Rectal smooth muscle tissue (tissue), 1 donor: ENCODE results near the gene KRTAP4-1.
"Not testable (repeated sequence)": the region's sequence is repeated elsewhere in the genome, so short reads cannot be mapped to it uniquely, and the experiment has no call there.

ENCODE experiments used
- H3K27ac ChIP-seq: one replicate; pipeline ENCODE4 v1.7.0; 2013; ENCODE audit warnings: low read depth, low read length, inconsistent platforms
- H3K27me3 ChIP-seq: one replicate; pipeline ENCODE4 v1.7.0; 2013; ENCODE audit warnings: low read length; ENCODE audit not compliant: control insufficient read depth, insufficient read depth
- H3K36me3 ChIP-seq: one replicate; pipeline ENCODE4 v1.7.0; 2013; ENCODE audit warnings: low read length; ENCODE audit not compliant: control insufficient read depth, insufficient read depth
- H3K4me1 ChIP-seq: one replicate; pipeline ENCODE4 v1.7.0; 2013; ENCODE audit warnings: low read length; ENCODE audit not compliant: control insufficient read depth, insufficient read depth
- H3K4me3 ChIP-seq: one replicate; pipeline ENCODE4 v1.7.0; 2013; ENCODE audit warnings: low read length
- H3K9ac ChIP-seq: one replicate; pipeline ENCODE4 v1.7.0; 2013; ENCODE audit warnings: low read length

The KRTAP4-1 gene

GRCh38 chr17:41190328-41190727, 5.6 kb upstream of the KRTAP4-1 start:
- H3K4me1 ChIP-seq: no peaks in the 10 kb centered on the region
- no peak overlapping the region for H3K27ac ChIP-seq
- H3K36me3 ChIP-seq: no peaks in the 10 kb centered on the region
- no peak overlapping the region for H3K4me3 ChIP-seq
- no peak overlapping the region for H3K9ac ChIP-seq
- no peaks in the 10 kb centered on the region for H3K27me3 ChIP-seq

- not testable (repeated sequence) for H3K27me3 ChIP-seq, H3K4me1 ChIP-seq, H3K4me3 ChIP-seq
Observed at GRCh38 chr17:41189837-41190318, 5.2 kb upstream of the KRTAP4-1 start, which contains the start of gene KRTAP9-1. Gene KRTAP9-1 (plus strand): TSS chr17:41189887. CDS start chr17:41189887, 0 bp downstream.

GRCh38 chr17:41186872-41187271, 2.2 kb upstream of the KRTAP4-1 start:
- Histone ChIP-seq H3K4me3 (no peak overlapping the region), H3K27me3 (no peaks in the 10 kb centered on the region), H3K36me3 (no peaks in the 10 kb centered on the region), H3K27ac (no peak overlapping the region), H3K9ac (no peak overlapping the region), H3K4me1 (no peaks in the 10 kb centered on the region)

More at GRCh38 chr17:41189837-41190318, 5.2 kb upstream of the KRTAP4-1 start, which contains the start of gene KRTAP9-1:
- H3K9ac ChIP-seq, H3K27ac ChIP-seq, H3K36me3 ChIP-seq: not testable (repeated sequence)

- no peak overlapping the region for H3K9ac ChIP-seq
- no peaks in the 10 kb centered on the region for H3K36me3 ChIP-seq
- H3K27ac ChIP-seq: no peak overlapping the region
- no peaks in the 10 kb centered on the region for H3K27me3 ChIP-seq
- H3K4me3 ChIP-seq: no peak overlapping the region
- H3K4me1 ChIP-seq: no peaks in the 10 kb centered on the region
Observed at GRCh38 chr17:41185001-41185400, 290 bp upstream of the KRTAP4-1 start.

- H3K9ac ChIP-seq: no peak overlapping the region
- H3K4me1 ChIP-seq: no peaks in the 10 kb centered on the region
- H3K27me3 ChIP-seq: no peaks in the 10 kb centered on the region
- H3K27ac ChIP-seq: no peak overlapping the region
- no peak overlapping the region for H3K4me3 ChIP-seq
- H3K36me3 ChIP-seq: no peaks in the 10 kb centered on the region
Observed at GRCh38 chr17:41178843-41179616, 5.7 kb downstream of the KRTAP4-1 start.

GRCh38 chr17:41178341-41178740, 6.4 kb downstream of the KRTAP4-1 start:
- Histone ChIP-seq H3K27ac (no peak overlapping the region), H3K9ac (no peak overlapping the region), H3K36me3 (no peaks in the 10 kb centered on the region), H3K4me1 (no peaks in the 10 kb centered on the region), H3K4me3 (no peak overlapping the region), H3K27me3 (no peaks in the 10 kb centered on the region)

- Histone ChIP-seq H3K27me3 (no peaks in the 10 kb centered on the region), H3K4me3 (no peak within 1 kb of the TSS), H3K27ac (no peak within 1 kb of the TSS), H3K36me3 (no peaks in the 10 kb centered on the region), H3K9ac (no peak within 1 kb of the TSS), H3K4me1 (no peaks in the 10 kb centered on the region)
Observed at GRCh38 chr17:41177727-41178271, 6.9 kb downstream of the KRTAP4-1 start, which contains the start of gene KRTAP4-2. Gene KRTAP4-2 (minus strand): TSS chr17:41178221. CDS start chr17:41178164, 57 bp downstream.

GRCh38 chr17:41176744-41177387, 7.8 kb downstream of the KRTAP4-1 start:
- Histone ChIP-seq H3K27me3 (no peaks in the 10 kb centered on the region), H3K4me1 (no peaks in the 10 kb centered on the region), H3K36me3 (no peaks in the 10 kb centered on the region), H3K27ac (no peak overlapping the region), H3K4me3 (no peak overlapping the region), H3K9ac (no peak overlapping the region)

GRCh38 chr17:41171886-41172285, 12.8 kb downstream of the KRTAP4-1 start:
- H3K4me1 ChIP-seq: no peaks in the 10 kb centered on the region
- H3K36me3 ChIP-seq: no peaks in the 10 kb centered on the region
- no peaks in the 10 kb centered on the region for H3K27me3 ChIP-seq
- H3K4me3 ChIP-seq: no peak overlapping the region
- no peak overlapping the region for H3K27ac ChIP-seq
- H3K9ac ChIP-seq: no peak overlapping the region

- Histone ChIP-seq H3K9ac (no peak within 1 kb of the TSS), H3K27ac (no peak within 1 kb of the TSS), H3K27me3 (no peaks in the 10 kb centered on the region), H3K4me1 (no peaks in the 10 kb centered on the region), H3K36me3 (no peaks in the 10 kb centered on the region), H3K4me3 (no peak within 1 kb of the TSS)
Observed at GRCh38 chr17:41168121-41168520, 16.6 kb downstream of the KRTAP4-1 start, which contains the start of gene KRTAP4-3. Gene KRTAP4-3 (minus strand): TSS chr17:41168221. CDS start chr17:41168172, 49 bp downstream.

- H3K36me3 ChIP-seq: no peaks in the 10 kb centered on the region
- H3K9ac ChIP-seq: no peak overlapping the region
- H3K4me3 ChIP-seq: no peak overlapping the region
- H3K4me1 ChIP-seq: no peaks in the 10 kb centered on the region
- no peaks in the 10 kb centered on the region for H3K27me3 ChIP-seq
- H3K27ac ChIP-seq: no peak overlapping the region
Observed at GRCh38 chr17:41167561-41167960, 17.1 kb downstream of the KRTAP4-1 start.

- Histone ChIP-seq H3K4me1 (no peaks in the 10 kb centered on the region), H3K36me3 (no peaks in the 10 kb centered on the region), H3K27me3 (no peaks in the 10 kb centered on the region), H3K27ac (no peak overlapping the region), H3K9ac (no peak overlapping the region), H3K4me3 (no peak overlapping the region)
Observed at GRCh38 chr17:41163828-41164227, 20.9 kb downstream of the KRTAP4-1 start.
